HG03159 (cell line): ENCODE results near the gene CCDC196.
"Not testable (repeated sequence)": the region's sequence is repeated elsewhere in the genome, so short reads cannot be mapped to it uniquely, and the experiment has no call there.

Source experiments
- ATAC-seq: cut with Tn5 transposase; IDR thresholded peaks from one replicate; pipeline ENCODE4 v1.9.1; 2021; ENCODE audit warnings: mild to moderate bottlenecking, moderate library complexity; ENCODE audit not compliant: unreplicated experiment

The CCDC196 gene

GRCh38 chr14:66545751-66546150, 59.6 kb downstream of the CCDC196 start:
- not testable (repeated sequence) for ATAC-seq
